Measurements from ENCODE around the gene SLC13A2.

The SLC13A2 gene

GRCh38 chr17:28470914-28471366 is 2.5 kb upstream of the SLC13A2 start:
- DNase-seq (ENCODE audit: low read depth) = no peak

- DNase-seq (ENCODE audit: low read depth) = no peak
These were observed 1.7 kb upstream of the SLC13A2 start for GRCh38 chr17:28471531-28472342.

- no peak for DNase-seq (ENCODE audit: low read depth)
These were observed 460 bp upstream of the SLC13A2 start for GRCh38 chr17:28472871-28473497.

GRCh38 chr17:28474111-28474531 is 677 bp downstream of the SLC13A2 start:
- no peak for DNase-seq (ENCODE audit: low read depth)

- DNase-seq (ENCODE audit: low read depth) = no peak
These were observed 1.9 kb downstream of the SLC13A2 start for GRCh38 chr17:28475151-28475900.

- no peak for DNase-seq (ENCODE audit: low read depth)
These were observed 2.8 kb downstream of the SLC13A2 start for GRCh38 chr17:28476076-28476865.

GRCh38 chr17:28477928-28478327 is 4.5 kb downstream of the SLC13A2 start:
- DNase-seq (ENCODE audit: low read depth) = no peak

GRCh38 chr17:28478712-28479615 is 5.5 kb downstream of the SLC13A2 start:
- DNase-seq (ENCODE audit: low read depth) = no peak

GRCh38 chr17:28480278-28480677 is 6.8 kb downstream of the SLC13A2 start:
- no peak for DNase-seq (ENCODE audit: low read depth)

- DNase-seq (ENCODE audit: low read depth) = no peak
These were observed 7.5 kb downstream of the SLC13A2 start for GRCh38 chr17:28480799-28481571.

- no peak for DNase-seq (ENCODE audit: low read depth)
These were observed 9.2 kb downstream of the SLC13A2 start for GRCh38 chr17:28482551-28483199.

GRCh38 chr17:28484296-28484695 is 10.9 kb downstream of the SLC13A2 start:
- DNase-seq (ENCODE audit: low read depth) = no peak

- no peak for DNase-seq (ENCODE audit: low read depth)
These were observed 11.6 kb downstream of the SLC13A2 start for GRCh38 chr17:28485049-28485448.

- DNase-seq (ENCODE audit: low read depth) = no peak
These were observed 14.6 kb downstream of the SLC13A2 start for GRCh38 chr17:28487881-28488532.

- DNase-seq (ENCODE audit: low read depth) = no peak
These were observed 15.3 kb downstream of the SLC13A2 start for GRCh38 chr17:28488533-28489276.

GRCh38 chr17:28491286-28491685 is 17.8 kb downstream of the SLC13A2 start:
- DNase-seq (ENCODE audit: low read depth) = no peak

GRCh38 chr17:28491860-28492259 is 18.4 kb downstream of the SLC13A2 start:
- DNase-seq (ENCODE audit: low read depth) = no peak

Measured in stimulated activated CD8-positive, alpha-beta memory T cell treated with anti-CD3 and anti-CD28 coated beads, Interleukin-15, amount 100 ng/mL, for 1 hour (primary cell).